GM12801 (cell line): Measurements from ENCODE around the gene PTPRN2.

Source experiments
- TF ChIP-seq, protein P1 (sequence below): IDR thresholded peaks from one replicate; pipeline ENCODE4 v1.5.1; 2011; ENCODE audit warnings: control low read depth; ENCODE audit not compliant: insufficient read length; ENCODE audit errors: extremely low read depth

PTPRN2 gene

DNA sequence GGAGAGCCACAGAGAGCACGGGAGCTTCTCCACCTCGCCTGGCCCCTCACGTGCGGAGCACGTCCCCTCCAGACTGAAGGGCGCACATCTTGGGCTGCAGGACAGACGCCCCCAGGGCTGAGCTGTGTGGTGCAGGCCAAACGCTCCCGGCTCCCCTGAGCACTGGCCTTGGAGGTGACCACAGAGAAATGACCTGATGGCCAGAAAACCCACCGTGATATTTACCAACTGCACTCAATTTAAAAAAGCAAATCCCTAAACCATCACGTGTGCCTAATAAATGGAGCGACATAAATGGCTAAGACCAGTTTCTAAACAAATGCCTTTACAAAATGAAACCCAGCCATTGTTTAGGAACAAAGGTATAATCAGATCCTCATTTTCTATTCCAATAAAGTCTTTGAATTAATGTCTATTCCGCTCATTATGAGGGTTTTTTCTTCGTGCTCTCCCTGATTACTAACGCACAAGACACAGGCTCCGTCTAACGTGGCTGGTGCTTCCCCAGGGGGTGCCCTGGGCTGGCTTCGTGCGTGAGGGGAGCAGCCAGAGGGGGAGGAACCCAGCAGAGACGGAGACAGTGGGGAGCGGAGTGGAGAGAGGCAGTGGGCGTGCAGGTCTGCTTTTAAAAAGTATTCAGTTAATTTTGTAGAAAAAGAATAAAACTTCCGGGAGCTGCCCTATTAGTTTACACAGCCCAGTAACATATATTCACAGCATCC is 1060.5 kb downstream of the PTPRN2 start:
- TF ChIP-seq, protein P1, sequence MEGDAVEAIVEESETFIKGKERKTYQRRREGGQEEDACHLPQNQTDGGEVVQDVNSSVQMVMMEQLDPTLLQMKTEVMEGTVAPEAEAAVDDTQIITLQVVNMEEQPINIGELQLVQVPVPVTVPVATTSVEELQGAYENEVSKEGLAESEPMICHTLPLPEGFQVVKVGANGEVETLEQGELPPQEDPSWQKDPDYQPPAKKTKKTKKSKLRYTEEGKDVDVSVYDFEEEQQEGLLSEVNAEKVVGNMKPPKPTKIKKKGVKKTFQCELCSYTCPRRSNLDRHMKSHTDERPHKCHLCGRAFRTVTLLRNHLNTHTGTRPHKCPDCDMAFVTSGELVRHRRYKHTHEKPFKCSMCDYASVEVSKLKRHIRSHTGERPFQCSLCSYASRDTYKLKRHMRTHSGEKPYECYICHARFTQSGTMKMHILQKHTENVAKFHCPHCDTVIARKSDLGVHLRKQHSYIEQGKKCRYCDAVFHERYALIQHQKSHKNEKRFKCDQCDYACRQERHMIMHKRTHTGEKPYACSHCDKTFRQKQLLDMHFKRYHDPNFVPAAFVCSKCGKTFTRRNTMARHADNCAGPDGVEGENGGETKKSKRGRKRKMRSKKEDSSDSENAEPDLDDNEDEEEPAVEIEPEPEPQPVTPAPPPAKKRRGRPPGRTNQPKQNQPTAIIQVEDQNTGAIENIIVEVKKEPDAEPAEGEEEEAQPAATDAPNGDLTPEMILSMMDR: no peak

DNA sequence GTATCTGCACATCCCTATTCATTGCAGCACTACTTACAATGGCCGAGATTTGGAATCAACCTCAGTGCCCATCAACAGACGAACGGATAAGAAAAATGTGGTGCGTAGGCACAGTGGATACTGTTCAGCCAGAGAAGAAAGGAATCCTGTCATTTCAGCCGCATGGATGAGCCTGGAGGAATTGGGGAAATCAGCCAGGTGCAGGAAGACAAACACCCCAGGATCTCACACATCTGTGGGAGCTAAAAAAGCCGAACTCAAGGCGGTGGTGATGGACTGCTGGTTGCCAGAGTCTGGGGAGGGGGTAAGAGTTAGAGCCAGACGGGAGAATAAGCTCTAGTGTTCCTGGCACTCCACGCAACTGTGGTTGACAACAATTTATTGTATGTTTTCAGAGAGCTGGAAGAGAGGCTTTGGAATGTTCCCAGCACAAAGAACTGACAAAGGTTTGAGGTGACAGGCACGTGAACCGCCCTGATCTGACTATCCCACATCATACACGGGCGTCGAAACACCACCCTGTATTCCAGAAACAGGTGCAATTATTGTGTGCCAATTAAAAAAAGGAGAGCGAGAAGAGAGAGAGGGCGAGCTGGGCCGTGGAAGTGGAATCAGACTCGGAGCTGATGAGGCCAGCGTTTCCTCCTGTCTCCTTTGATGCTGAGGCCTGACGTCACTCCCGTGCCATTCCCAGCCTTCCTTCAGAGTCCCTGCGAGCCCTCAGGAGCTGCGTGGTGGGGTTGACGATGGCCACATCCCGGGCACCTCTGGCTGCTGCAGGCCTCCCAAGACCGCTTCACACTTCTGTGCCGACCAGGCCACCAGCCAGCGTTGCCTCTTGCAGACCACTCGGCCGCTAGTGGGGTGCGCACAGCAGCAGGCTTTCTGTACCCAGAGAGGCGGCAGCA is 1061.4 kb downstream of the PTPRN2 start:
- TF ChIP-seq, protein P1: no peak

DNA sequence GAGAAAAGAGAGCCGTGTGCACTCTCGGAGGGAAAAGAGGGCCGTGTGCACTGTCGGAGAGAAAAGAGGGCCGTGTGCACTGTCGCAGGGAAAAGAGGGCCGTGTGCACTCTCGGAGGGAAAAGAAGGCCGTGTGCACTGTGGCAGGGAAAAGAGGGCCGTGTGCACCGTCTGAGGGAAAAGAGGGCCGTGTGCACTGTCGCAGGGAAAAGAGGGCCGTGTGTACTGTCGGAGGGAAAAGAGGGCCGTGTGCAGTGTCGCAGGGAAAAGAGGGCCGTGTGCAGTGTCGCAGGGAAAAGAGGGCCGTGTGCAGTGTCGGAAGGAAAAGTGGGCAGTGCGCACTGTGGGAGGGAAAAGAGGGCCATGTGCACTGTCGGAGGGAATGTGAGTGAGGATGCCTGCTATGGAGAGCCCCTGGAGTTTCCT is 1062.1 kb downstream of the PTPRN2 start:
- TF ChIP-seq, protein P1: no peak

DNA sequence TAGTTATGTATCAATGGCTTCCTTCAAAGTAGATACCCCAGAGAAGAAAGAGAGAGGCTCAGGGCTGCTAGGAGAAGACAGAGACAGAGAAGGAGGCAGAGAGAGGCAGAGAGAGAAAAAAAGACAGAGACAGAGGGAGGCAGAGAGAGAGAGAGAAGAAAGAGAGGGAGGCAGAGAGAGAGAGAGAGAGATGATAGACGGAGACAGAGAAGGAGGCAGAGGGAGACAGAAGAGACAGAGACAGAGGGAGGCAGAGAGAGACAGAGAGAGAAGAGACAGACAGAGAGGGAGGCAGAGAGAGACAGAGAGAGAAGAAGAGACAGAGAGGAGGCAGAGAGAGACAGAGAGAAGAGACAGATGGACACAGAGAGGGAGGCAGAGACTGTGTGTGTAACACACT is 1062.9 kb downstream of the PTPRN2 start:
- TF ChIP-seq, protein P1: no peak

DNA sequence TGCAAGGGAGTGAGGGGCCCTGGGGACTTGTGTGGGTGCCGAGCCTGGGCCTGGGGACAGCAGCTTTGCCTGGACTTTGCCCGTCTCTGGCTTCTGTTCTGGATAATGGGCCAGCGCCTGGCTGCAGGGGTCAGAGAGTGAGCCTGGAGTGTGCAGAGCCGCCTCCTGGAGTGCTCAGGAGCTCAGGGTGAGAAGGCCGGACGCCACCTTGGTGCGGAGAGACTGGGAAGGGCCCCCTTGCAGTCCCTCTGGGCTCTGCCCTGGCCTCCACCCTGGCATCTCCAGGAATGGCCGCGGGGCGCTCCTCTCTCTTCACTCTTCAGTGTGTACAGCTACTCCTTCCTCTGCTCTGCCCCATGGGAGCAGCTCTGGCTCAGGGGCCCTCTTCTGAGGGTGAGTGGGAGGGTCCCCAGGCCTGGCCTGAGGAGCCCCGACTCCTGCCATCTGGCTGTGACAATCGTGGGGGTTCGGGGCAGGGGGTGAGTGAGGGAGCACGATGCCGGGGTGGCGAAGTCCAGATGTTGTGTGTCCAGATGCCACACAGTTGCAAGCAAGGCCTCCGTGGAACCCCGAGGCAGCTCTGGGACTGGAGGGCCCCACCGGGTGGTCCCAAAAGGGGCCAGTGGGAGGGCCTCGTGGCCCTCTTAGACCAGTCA is 1063.7 kb downstream of the PTPRN2 start:
- TF ChIP-seq, protein P1: no peak

DNA sequence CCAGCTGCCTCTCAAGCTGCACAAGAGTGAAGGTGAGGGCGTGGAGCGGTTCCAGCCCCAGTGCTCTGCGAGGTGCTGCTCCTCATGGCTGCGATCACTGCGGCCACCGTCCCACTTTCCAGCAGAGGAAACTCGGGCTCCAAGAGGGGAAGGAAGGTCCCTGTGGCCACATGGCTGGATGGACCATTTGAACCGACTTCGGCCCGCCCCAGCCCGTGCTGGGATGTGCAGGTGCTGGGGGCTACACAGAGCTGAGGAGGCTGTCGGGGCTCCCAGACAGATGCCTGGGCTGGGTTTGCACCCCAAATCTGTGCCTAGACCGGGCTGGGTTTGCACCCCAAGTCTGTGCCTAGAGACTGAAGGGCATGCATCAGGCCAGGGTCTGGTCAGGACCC is 1064.3 kb downstream of the PTPRN2 start:
- TF ChIP-seq, protein P1: no peak

DNA sequence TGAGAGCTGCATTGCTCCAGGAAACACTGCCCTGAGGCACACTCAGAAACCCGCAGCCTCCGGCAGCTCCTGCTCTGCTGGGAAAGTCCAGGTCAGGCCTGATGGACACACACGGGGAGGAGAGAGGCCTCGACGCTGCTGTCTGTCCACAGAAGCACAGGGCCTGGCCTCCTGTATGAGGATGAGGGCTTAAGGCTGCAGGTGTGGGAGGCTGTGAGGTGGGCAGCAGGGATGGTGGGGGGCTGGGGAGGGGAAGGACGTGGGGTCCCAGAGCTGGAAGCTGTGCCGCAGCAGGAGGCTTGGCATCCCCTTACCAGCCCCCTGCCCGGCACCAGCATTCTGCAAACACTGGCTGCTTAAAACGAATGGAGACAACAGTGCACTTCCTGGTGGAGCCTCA is 1064.7 kb downstream of the PTPRN2 start:
- TF ChIP-seq, protein P1: no peak
